K562 (cell line): ENCODE results near the gene DNAJC18. TPM values are rescaled to one million over a fixed set of nuclear protein-coding genes. Genes with fewer than 3 reads are reported as not detected.
A peak's percentile ranks its signal among the peaks of the same experiment; 100 is the strongest.

ENCODE experiments used
- ARID3A ChIP-seq: IDR thresholded peaks from 2 replicates; pipeline ENCODE4 v1.6.1; 2012; ENCODE audit warnings: low read depth, low read length, improper control_type of control experiment, borderline replicate concordance
- CAMTA2 ChIP-seq: fragments of 250-450 bp; sonication (Bioruptor Pico); conservative IDR thresholded peaks from 2 replicates; pipeline ENCODE4 v1.5.1; 2022
- EP400 ChIP-seq: fragments of 450-650 bp; IDR thresholded peaks from 2 replicates; pipeline ENCODE4 v1.6.1; 2017; ENCODE audit warnings: antibody characterized with exemption, mild to moderate bottlenecking, moderate library complexity
- ID3 ChIP-seq, 2 experiments: fragments of 250-450 bp in 1 of 2; fragments of 450-650 bp in 1 of 2; sonication (Bioruptor Pico) in 1 of 2; IDR thresholded peaks; 2 replicates each; pipeline versions ENCODE4 v1.6.1 to v1.8.0; 2016 to 2021; ENCODE audit warnings: mild to moderate bottlenecking in 2 of 2, moderate library complexity in 2 of 2, missing compliant biosample characterization in 1 of 2, missing genetic modification characterization in 1 of 2
- KDM2B ChIP-seq: fragments of 250-450 bp; sonication (Bioruptor Pico); IDR thresholded peaks from 2 replicates; pipeline ENCODE4 v1.8.0; 2021; ENCODE audit warnings: mild to moderate bottlenecking, moderate library complexity
- KDM5B ChIP-seq: fragments of 200-600 bp; sonication (generic); IDR thresholded peaks from 2 replicates; pipeline ENCODE4 v1.6.1; 2012; ENCODE audit warnings: low read depth, mild to moderate bottlenecking, moderate library complexity, low read length, control low read depth, inconsistent platforms; ENCODE audit not compliant: insufficient replicate concordance
- NBN ChIP-seq: fragments of 450-650 bp; IDR thresholded peaks from 2 replicates; pipeline ENCODE4 v1.6.1; 2016; ENCODE audit warnings: low read depth, mild to moderate bottlenecking
- NEUROD1 ChIP-seq: fragments of 150-350 bp; IDR thresholded peaks from 2 replicates; pipeline ENCODE4 v1.6.1; 2014; ENCODE audit warnings: borderline replicate concordance, low read length, low read depth; ENCODE audit not compliant: partially characterized antibody
- NR1H2 ChIP-seq: sonication (generic); formaldehyde crosslinking; IDR thresholded peaks from 2 replicates; pipeline ENCODE4 v1.4.0; 2020; ENCODE audit warnings: mild to moderate bottlenecking, missing genetic modification reagents
- RFX5 ChIP-seq: IDR thresholded peaks from 2 replicates; pipeline ENCODE4 v1.6.1; 2011; ENCODE audit warnings: low read depth, mild to moderate bottlenecking, improper control_type of control experiment, low read length
- SMARCE1 ChIP-seq: fragments of 450-650 bp; IDR thresholded peaks from 2 replicates; pipeline ENCODE4 v1.7.1; 2016; ENCODE audit warnings: mild to moderate bottlenecking
- TAF7 ChIP-seq: fragments of 450-650 bp; IDR thresholded peaks from 2 replicates; pipeline ENCODE4 v1.6.1; 2016; ENCODE audit warnings: missing genetic modification characterization, missing compliant biosample characterization
- TAL1 ChIP-seq: fragments of 450-650 bp; IDR thresholded peaks from 2 replicates; pipeline ENCODE4 v1.6.1; 2016; ENCODE audit warnings: mild to moderate bottlenecking
- TFE3 ChIP-seq: fragments of 450-650 bp; formaldehyde crosslinking; IDR thresholded peaks from 2 replicates; pipeline ENCODE4 v1.4.0; 2020; ENCODE audit warnings: mild to moderate bottlenecking, mixed read lengths
- USF2 ChIP-seq: sonication (generic); formaldehyde crosslinking; IDR thresholded peaks from 2 replicates; pipeline ENCODE4 v1.5.0; 2020; ENCODE audit warnings: missing genetic modification reagents
- YBX1 ChIP-seq: fragments of 450-650 bp; IDR thresholded peaks from 2 replicates; pipeline ENCODE4 v1.7.1; 2016; ENCODE audit warnings: mild to moderate bottlenecking
- ZC3H11A ChIP-seq: IDR thresholded peaks from 2 replicates; pipeline ENCODE4 v1.6.1; 2012; ENCODE audit warnings: low read depth, low read length, improper control_type of control experiment
- ZNF124 ChIP-seq: sonication (generic); formaldehyde crosslinking; IDR thresholded peaks from 2 replicates; pipeline ENCODE4 v1.8.1; 2022; ENCODE audit warnings: missing genetic modification reagents
- ZNF395 ChIP-seq: fragments of 200-800 bp; sonication (Bioruptor generic); IDR thresholded peaks from 2 replicates; pipeline ENCODE4 v1.6.1; 2017; ENCODE audit warnings: missing genetic modification characterization, missing compliant biosample characterization
- ZNF41 ChIP-seq: fragments of 250-450 bp; sonication (Bioruptor Pico); conservative IDR thresholded peaks from 2 replicates; pipeline ENCODE4 v1.4.0; 2020; ENCODE audit warnings: mild to moderate bottlenecking
- ZNF766 ChIP-seq: fragments of 200-800 bp; sonication (Bioruptor generic); conservative IDR thresholded peaks from 2 replicates; pipeline ENCODE4 v1.6.1; 2016; ENCODE audit warnings: missing genetic modification characterization, missing compliant biosample characterization
- ZSCAN29 ChIP-seq: fragments of 450-650 bp; IDR thresholded peaks from 2 replicates; pipeline ENCODE4 v1.6.1; 2017
- ZZZ3 ChIP-seq: fragments of 450-650 bp; IDR thresholded peaks from 2 replicates; pipeline ENCODE4 v1.6.1; 2016; ENCODE audit warnings: antibody characterized with exemption, mild to moderate bottlenecking, moderate library complexity
- polyA plus RNA-seq, 8 experiments: library from polyadenylated mRNA; depleted of rRNA in 4 of 8; stranded (reverse) in 5 of 8; unstranded in 3 of 8; fragments of >200 nt; fragmentation: Nextera tagmentation in 2 of 8; fragmentation: Illumina TruSeq in 1 of 8; extraction: Ambion mirVana in 2 of 8; extraction: Trizol in 1 of 8; gene quantifications; 2 replicates each; pipeline versions ENCODE4 v1.2.1 to v1.2.3, GENCODE V29; 2011 to 2014; ENCODE audit warnings: inconsistent platforms in 1 of 8, missing spikeins in 1 of 8
- total RNA-seq, 7 experiments: library from RNA; depleted of rRNA in 6 of 7; stranded (reverse); fragments of >200 nt in 6 of 7; fragmentation: Illumina TruSeq in 2 of 7; extraction: Trizol in 2 of 7; gene quantifications; 2 replicates each; pipeline versions ENCODE4 v1.2.1 to v1.2.3, GENCODE V29; 2011 to 2021; ENCODE audit warnings: low replicate concordance in 1 of 7

The DNAJC18 gene
- total and polyA plus RNA-seq, 9 of the 15 experiments (the other 6 are each of a cell fraction or from before 2014, with no cell fraction given): 1.5 to 13.3 (median 7.5) TPM

GRCh38 chr5:139482050-139482889 lies 42.9 kb upstream of the DNAJC18 start, which contains the start of gene STING1 (continued):
- TF ChIP-seq ZC3H11A (no peak), TAL1 (no peak), NR1H2 (CRISPR knock-in tag) (no peak), TAF7 (tag) (peak; percentile 30; the same call in 1 of the 2 replicates), ZNF395 (CRISPR knock-in tag) (peak; percentile 97), ZNF124 (CRISPR knock-in tag) (no peak), EP400 (peak; percentile 61), NEUROD1 (peak; percentile 60), ZSCAN29 (no peak), KDM2B (CRISPR knock-in tag) (no peak), USF2 (no peak), TFE3 (CRISPR knock-in tag) (no peak), NBN (no peak; the same call in none of the 2 replicates), ZZZ3 (no peak), ZNF766 (CRISPR knock-in tag) (peak; percentile 92), KDM5B (peak; percentile 82), SMARCE1 (0 out of 2 replicates have a peak, but pooled peaks have one; percentile 23), ZNF41 (CRISPR knock-in tag) (peak; percentile 32; the same call in 1 of the 2 replicates), YBX1 (no peak), ID3 (CRISPR knock-in tag; IDR thresholded peaks at IDR 0.05) (no peak), ID3 (tag; IDR thresholded peaks at IDR 0.05) (peak; percentile 69), CAMTA2 (CRISPR knock-in tag) (no peak), ARID3A (no peak), RFX5 (no peak)
